ENCODE measurements around the gene SLC9C1. TPM values are rescaled to one million over a fixed set of nuclear protein-coding genes. Genes with fewer than 3 reads are reported as not detected.

SLC9C1 gene
- total RNA-seq, 1 experiment from 2014 or later, result 0.50 TPM

GRCh38 chr3:112175037-112175436 lies 119.0 kb downstream of the SLC9C1 start:
- H3K23ac ChIP-seq (ENCODE audit: insufficient read length, low read depth, low read length), result no peak overlapping the region
- no peak overlapping the region for H3K4ac ChIP-seq (ENCODE audit: low read depth, low read length)
- H3K9ac ChIP-seq (ENCODE audit: extremely low read depth, insufficient read length, low read length), result no peak overlapping the region
- no peaks in the 10 kb centered on the region for H3K9me3 ChIP-seq (ENCODE audit: control insufficient read depth, low read depth, low read length)
- H3K4me3 Mint-ChIP-seq, result no peak overlapping the region
- H3K4me1 ChIP-seq (ENCODE audit: insufficient read depth, low read length), result no peaks in the 10 kb centered on the region
- no peak overlapping the region for H3K27ac ChIP-seq (ENCODE audit: insufficient read length, low read depth, low read length)
- H3K36me3 Mint-ChIP-seq (ENCODE audit: insufficient read depth in 1 of 3, low read depth in 3 of 3), result no peaks in the 10 kb centered on the region; a peak in 1 of 7 replicates
- no peaks in the 10 kb centered on the region for H4K20me1 ChIP-seq (ENCODE audit: control insufficient read depth, insufficient read depth, insufficient read length)
- no peak overlapping the region for H3K56ac ChIP-seq (ENCODE audit: insufficient read length, low read depth, low read length)
- H3K27me3 Mint-ChIP-seq (ENCODE audit: low read depth), result no peaks in the 10 kb centered on the region; the same call in none of the 2 replicates
- no peak overlapping the region for H2AK5ac ChIP-seq (ENCODE audit: insufficient read length, low read length)
- no peaks in the 10 kb centered on the region; a peak in 1 of 4 replicates for H3K4me1 Mint-ChIP-seq
- H3T11ph ChIP-seq (ENCODE audit: low read length), result no peak overlapping the region
- no CpG with 5 or more reads among the region's 5 CpGs for WGBS (ENCODE audit: extremely low coverage, insufficient read length, low lambda C conversion rate)
- H3K9me3 Mint-ChIP-seq, result peaks cover 0 to 1% of the 10 kb centered on the region in 2 experiments; a peak in 1 of 5 replicates
- H3K27me3 ChIP-seq (ENCODE audit: insufficient read depth, low read length), result no peaks in the 10 kb centered on the region
- no peak overlapping the region for H3K4me2 ChIP-seq (ENCODE audit: insufficient read depth, insufficient read length, low read length)
- no peak overlapping the region for H2AFZ ChIP-seq (ENCODE audit: low read length)
- H3K79me2 ChIP-seq (ENCODE audit: insufficient read depth, low read length), result no peaks in the 10 kb centered on the region
- 0 out of 7 replicates have a peak overlapping the region, but pooled peaks of 1 of the 3 experiments have one; percentile 22 for H3K27ac Mint-ChIP-seq
- H2BK120ac ChIP-seq (ENCODE audit: low read depth, low read length, poor library complexity, severe bottlenecking), result no peak overlapping the region
- no peak overlapping the region for H2BK12ac ChIP-seq (ENCODE audit: insufficient read length, low read depth, low read length)
- no peak overlapping the region for H4K8ac ChIP-seq (replicated peaks; ENCODE audit: insufficient read length, low read depth, low read length)
- no peak overlapping the region for H3K18ac ChIP-seq (ENCODE audit: insufficient read length, low read depth, low read length)
- no peak overlapping the region for H4K91ac ChIP-seq (ENCODE audit: insufficient read length, low read depth, low read length)
- H3K79me1 ChIP-seq (ENCODE audit: insufficient read depth, low read depth, low read length, poor library complexity, severe bottlenecking), result no peaks in the 10 kb centered on the region
- no peak overlapping the region for H2BK5ac ChIP-seq (ENCODE audit: insufficient read length, low read length)
- no peaks in the 10 kb centered on the region for H3K23me2 ChIP-seq (ENCODE audit: insufficient read length, low read depth, low read length, poor library complexity, severe bottlenecking)
- no peak overlapping the region for H3K14ac ChIP-seq (ENCODE audit: insufficient read depth, low read length)
- TF ChIP-seq CTCF (conservative IDR thresholded peaks at IDR 0.05), result no peak
- DNase-seq, result no peak
- H2BK15ac ChIP-seq (ENCODE audit: low read depth, low read length), result no peak overlapping the region
- no peak overlapping the region for H2BK20ac ChIP-seq (ENCODE audit: low read depth, low read length, poor library complexity, severe bottlenecking)
- H4K5ac ChIP-seq (ENCODE audit: insufficient read length, low read depth, low read length), result no peak overlapping the region
